Spleen (tissue), 11 donors: ENCODE data around the gene GNS. TPM values are rescaled to one million over a fixed set of nuclear protein-coding genes. Genes with fewer than 3 reads are reported as not detected.

Experiments used
- DNase-seq: peaks from one replicate; pipeline ENCODE4 v3.0.0-alpha.2; 2020
- H3K27ac ChIP-seq, 8 donors: fragments of 200-600 bp; sonication (generic) in 7 of 8; 1 replicate in 4 of 8; 2 replicates in 4 of 8; pipeline versions ENCODE4 v1.5.0 to v1.8.0; 2016 to 2021; ENCODE audit warnings: inconsistent platforms in 4 of 8, mild to moderate bottlenecking in 4 of 8, moderate library complexity in 1 of 8
- H3K27me3 ChIP-seq, 7 donors: fragments of 200-600 bp; sonication (generic) in 6 of 7; replicated peaks in 1 of 7; 1 replicate in 4 of 7; 2 replicates in 3 of 7; pipeline versions ENCODE4 v1.5.0 to v1.8.0; 2016 to 2021; ENCODE audit warnings: inconsistent platforms in 3 of 7, mild to moderate bottlenecking in 1 of 7
- H3K36me3 ChIP-seq, 6 donors: fragments of 200-600 bp; sonication (generic) in 5 of 6; 1 replicate in 4 of 6; 2 replicates in 2 of 6; pipeline versions ENCODE4 v1.5.0 to v1.8.0; 2016 to 2021; ENCODE audit warnings: inconsistent platforms in 2 of 6
- H3K4me1 ChIP-seq, 6 donors: fragments of 200-600 bp; sonication (generic) in 5 of 6; 1 replicate in 3 of 6; 2 replicates in 3 of 6; pipeline versions ENCODE4 v1.5.0 to v1.8.0; 2016 to 2021; ENCODE audit warnings: inconsistent platforms in 3 of 6
- H3K4me3 ChIP-seq, 8 donors: fragments of 200-600 bp; sonication (generic) in 7 of 8; 1 replicate in 4 of 8; 2 replicates in 4 of 8; pipeline versions ENCODE4 v1.5.0 to v1.8.0; 2016 to 2021; ENCODE audit warnings: inconsistent platforms in 4 of 8, mild to moderate bottlenecking in 4 of 8, moderate library complexity in 2 of 8
- H3K9me3 ChIP-seq, 8 donors: fragments of 200-600 bp; sonication (generic) in 7 of 8; 1 replicate in 4 of 8; 2 replicates in 4 of 8; pipeline versions ENCODE4 v1.5.0 to v1.8.0; 2016 to 2021; ENCODE audit warnings: inconsistent platforms in 4 of 8
- CTCF ChIP-seq, 11 experiments: fragments of 200-600 bp in 7 of 11; fragments of 450-650 bp in 4 of 11; sonication (generic) in 4 of 11; IDR thresholded peaks in 8 of 11; conservative IDR thresholded peaks in 3 of 11; 1 replicate in 7 of 11; 2 replicates in 4 of 11; pipeline versions ENCODE4 v1.4.0 to v1.8.0; 2016 to 2021; ENCODE audit warnings: antibody characterized with exemption in 11 of 11, inconsistent platforms in 4 of 11, mild to moderate bottlenecking in 1 of 11
- POLR2A ChIP-seq, 3 donors: fragments of 450-650 bp; IDR thresholded peaks; one replicate each; pipeline ENCODE4 v1.5.1; 2017; ENCODE audit warnings: antibody characterized with exemption in 3 of 3, mild to moderate bottlenecking in 1 of 3
- POLR2AphosphoS5 ChIP-seq, 3 donors: sonication (generic); formaldehyde crosslinking; IDR thresholded peaks; one replicate each; pipeline ENCODE4 v1.5.1; 2017; ENCODE audit warnings: antibody characterized with exemption in 3 of 3
- WGBS, 5 donors: extraction: QIAGEN DNeasy Blood & Tissue Kit in 3 of 5; methylation state at CpG; one replicate each; pipeline versions ENCODE4 v1.1.5 to v1.1.7; 2013 to 2018; 5-methylcytosine and 5-hydroxymethylcytosine counted together
- intact Hi-C: fragments of 100-400 bp; cut with DNase I; formaldehyde crosslinking; loops from one replicate; pipeline ENCODE4 v1.15.0; 2023; ENCODE audit warnings: low total_unique reads
- polyA plus RNA-seq, 3 donors: library from polyadenylated mRNA; stranded (reverse); fragments of 200-250 nt; gene quantifications; one replicate each; pipeline ENCODE4 v1.2.1, GENCODE V29; 2013
- total RNA-seq, 7 donors: library from RNA; depleted of rRNA in 3 of 7; stranded (reverse); fragments of >200 nt in 3 of 7; fragmentation: NEBNext Ultra II Directional in 4 of 7; extraction: Animal tissue kit (Norgen Biotek cat#: 25700) in 4 of 7; gene quantifications; one replicate each; pipeline versions ENCODE4 v1.1.0 to v1.2.1, GENCODE V29; 2016 to 2021
- donor health status: healthy with polysubstance abuse.
- donor health status: DM: no; HTN: no; CAD: no; lungs with moderate emphysema.
- donor health status: DM: no; HTN: no; CAD: no.
- donor health status: Bipolar disorder and iron deficiency.
- donor health status: healthy.
- donor health status: DM: no; HTN: no; CAD: no.
- donor health status: DM: yes; HTN: yes; CAD: no.

Gene GNS
- total and polyA plus RNA-seq, 10 donors: 8.3 to 154 (median 126) TPM

GRCh38 chr12:64773386-64773785, 14.2 kb upstream of the GNS start:
- intact Hi-C loops: no loop called here
- TF ChIP-seq POLR2A (IDR thresholded peaks at IDR 0.05) (no peak), POLR2AphosphoS5 (IDR thresholded peaks at IDR 0.05) (no peak), CTCF (IDR thresholded peaks at IDR 0.05 in 8 of 11, conservative IDR thresholded peaks at IDR 0.05 in 3 of 11) (no peak)
- H3K4me3 ChIP-seq: no peak overlapping the region
- peaks cover 3 to 50% (median 32%) of the 10 kb centered on the region in 8 donors for H3K9me3 ChIP-seq
- H3K36me3 ChIP-seq: no peaks in the 10 kb centered on the region
- H3K27ac ChIP-seq: no peak overlapping the region
- no peaks in the 10 kb centered on the region for H3K4me1 ChIP-seq
- H3K27me3 ChIP-seq: peaks cover 0 to 37% (median 0%) of the 10 kb centered on the region in 7 donors
- DNase-seq: no peak

GRCh38 chr12:64767495-64767894, 8.3 kb upstream of the GNS start:
- no peaks in the 10 kb centered on the region for H3K36me3 ChIP-seq
- no peaks in the 10 kb centered on the region for H3K4me1 ChIP-seq
- 76 to 88% (median 81%) methylated on average over 3 of the region's 3 CpGs for WGBS, 5 donors
- DNase-seq: no peak
- H3K9me3 ChIP-seq: no peaks in the 10 kb centered on the region
- no peak overlapping the region for H3K27ac ChIP-seq
- intact Hi-C loops: no loop called here
- H3K4me3 ChIP-seq: no peak overlapping the region
- TF ChIP-seq POLR2A (IDR thresholded peaks at IDR 0.05): no peak
- peaks cover 0 to 9% (median 0%) of the 10 kb centered on the region in 7 donors for H3K27me3 ChIP-seq

GRCh38 chr12:64760808-64761573, 1.8 kb upstream of the GNS start:
- Histone ChIP-seq H3K27ac (peak overlapping the region; percentile 84 to 93 (median 87)), H3K36me3 (no peaks in the 10 kb centered on the region), H3K4me1 (peaks cover 25 to 46% (median 38%) of the 10 kb centered on the region in 6 donors), H3K9me3 (no peaks in the 10 kb centered on the region), H3K27me3 (no peaks in the 10 kb centered on the region), H3K4me3 (no peak overlapping the region)
- intact Hi-C loops: no loop called here
- TF ChIP-seq POLR2AphosphoS5 (IDR thresholded peaks at IDR 0.05): no peak
- TF ChIP-seq CTCF (IDR thresholded peaks at IDR 0.05 in 8 of 11, conservative IDR thresholded peaks at IDR 0.05 in 3 of 11): no peak
- TF ChIP-seq POLR2A (IDR thresholded peaks at IDR 0.05): no peak
- no peak for DNase-seq
- 69 to 82% (median 76%) methylated on average over 6 of the region's 6 CpGs for WGBS, 5 donors

- peaks cover 0 to 23% (median 0%) of the 10 kb centered on the region in 6 donors for H3K36me3 ChIP-seq
- no peak for DNase-seq
- peaks cover 35 to 78% (median 64%) of the 10 kb centered on the region in 6 donors for H3K4me1 ChIP-seq
- TF ChIP-seq POLR2A (IDR thresholded peaks at IDR 0.05) (no peak), POLR2AphosphoS5 (IDR thresholded peaks at IDR 0.05) (no peak), CTCF (IDR thresholded peaks at IDR 0.05 in 8 of 11, conservative IDR thresholded peaks at IDR 0.05 in 3 of 11) (no peak)
- H3K4me3 ChIP-seq: peak overlapping the region in 5 of 8 donors; percentile 70 to 93 (median 83)
- H3K27ac ChIP-seq: peak overlapping the region in 7 of 8 donors; percentile 44 to 93 (median 88)
- 29 to 48% (median 43%) methylated on average over 3 of the region's 3 CpGs for WGBS, 5 donors
- intact Hi-C loops: no loop called here
- no peaks in the 10 kb centered on the region for H3K9me3 ChIP-seq
- H3K27me3 ChIP-seq: no peaks in the 10 kb centered on the region
Observed at GRCh38 chr12:64757771-64758170, 1.4 kb downstream of the GNS start.
